Right atrium auricular region (tissue), 2 donors: Measurements from ENCODE around the gene NCOA3. TPM values are rescaled to one million over a fixed set of nuclear protein-coding genes. Genes with fewer than 3 reads are reported as not detected.

ENCODE experiments used
- DNase-seq: peaks from one replicate; pipeline ENCODE4 v3.0.0-alpha.2; 2019; ENCODE audit warnings: low spot score
- H3K27ac ChIP-seq, 2 donors: fragments of 200-600 bp; sonication (generic); 1 replicate in 1 of 2; 2 replicates in 1 of 2; pipeline ENCODE4 v1.5.1; 2016 to 2019
- H3K27me3 ChIP-seq, 2 donors: fragments of 200-600 bp; sonication (generic); one replicate each; pipeline versions ENCODE4 v1.5.1 to v1.6.0; 2017 to 2019
- H3K36me3 ChIP-seq: fragments of 200-600 bp; sonication (generic); one replicate; pipeline ENCODE4 v1.5.1; 2016
- H3K4me1 ChIP-seq, 2 donors: fragments of 200-600 bp; sonication (generic); one replicate each; pipeline versions ENCODE4 v1.5.1 to v1.6.0; 2017 to 2019
- H3K4me3 ChIP-seq, 2 donors: fragments of 200-600 bp; sonication (generic); 1 replicate in 1 of 2; 2 replicates in 1 of 2; pipeline ENCODE4 v1.5.1; 2017 to 2019; ENCODE audit warnings: mild to moderate bottlenecking in 1 of 2, moderate library complexity in 1 of 2
- H3K9me3 ChIP-seq, 2 donors: fragments of 200-600 bp; sonication (generic); one replicate each; pipeline ENCODE4 v1.5.1; 2019
- CTCF ChIP-seq, 2 donors: fragments of 200-600 bp; sonication (generic); IDR thresholded peaks; one replicate each; pipeline ENCODE4 v1.5.1; 2019; ENCODE audit warnings: antibody characterized with exemption in 2 of 2
- total RNA-seq, 2 donors: library from RNA; depleted of rRNA; stranded (reverse); fragments of >200 nt; gene quantifications; one replicate each; pipeline ENCODE4 v1.1.0, GENCODE V29; 2016

Gene NCOA3
- total RNA-seq, 2 donors from 2014 or later = 24.1 to 27.4 TPM

GRCh38 chr20:47598911-47599744 is 97.4 kb downstream of the NCOA3 start:
- Histone ChIP-seq H3K4me1 (no peaks in the 10 kb centered on the region), H3K27ac (no peak overlapping the region), H3K9me3 (no peaks in the 10 kb centered on the region), H3K4me3 (no peak overlapping the region), H3K36me3 (no peaks in the 10 kb centered on the region), H3K27me3 (no peaks in the 10 kb centered on the region)
- no peak for DNase-seq
- TF ChIP-seq CTCF (IDR thresholded peaks at IDR 0.05) = no peak

DNA sequence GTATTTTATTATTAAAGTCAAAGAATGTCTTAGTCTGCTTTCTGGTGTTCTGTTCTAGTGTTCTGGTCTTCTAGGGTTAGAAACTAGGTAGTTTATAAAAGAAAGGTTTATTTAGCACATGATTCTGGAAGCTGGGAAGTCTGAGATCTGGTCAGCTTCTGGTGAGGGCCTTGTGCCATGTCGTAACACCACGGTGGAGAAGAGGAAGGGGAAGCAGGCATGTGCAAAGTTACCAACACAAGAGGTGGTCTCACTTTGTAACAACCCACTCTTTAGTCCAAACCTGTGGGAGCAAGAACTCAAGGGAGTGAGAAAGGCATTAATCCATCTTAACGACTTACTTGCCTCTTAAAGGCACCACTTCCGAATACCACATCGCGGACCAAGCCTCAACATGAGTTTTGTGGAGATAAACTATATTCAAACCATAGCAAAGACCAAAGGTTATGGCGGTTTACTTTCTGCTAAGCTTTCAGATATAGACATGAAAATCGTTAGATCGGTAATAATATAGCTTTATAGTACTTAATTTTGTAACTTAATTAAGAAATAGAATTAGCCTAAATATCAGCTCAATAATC is 99.4 kb downstream of the NCOA3 start:
- no peaks in the 10 kb centered on the region for H3K27me3 ChIP-seq
- no peaks in the 10 kb centered on the region for H3K36me3 ChIP-seq
- H3K4me3 ChIP-seq = no peak overlapping the region
- H3K4me1 ChIP-seq = no peaks in the 10 kb centered on the region
- no peak overlapping the region for H3K27ac ChIP-seq
- H3K9me3 ChIP-seq = no peaks in the 10 kb centered on the region
- no peak for DNase-seq
- TF ChIP-seq CTCF (IDR thresholded peaks at IDR 0.05) = no peak

- DNase-seq = no peak
- Histone ChIP-seq H3K27ac (no peak overlapping the region), H3K36me3 (no peaks in the 10 kb centered on the region), H3K4me3 (no peak overlapping the region), H3K4me1 (peaks cover 0 to 8% of the 10 kb centered on the region in 2 donors), H3K9me3 (no peaks in the 10 kb centered on the region), H3K27me3 (no peaks in the 10 kb centered on the region)
- no peak for TF ChIP-seq CTCF (IDR thresholded peaks at IDR 0.05)
Measured at GRCh38 chr20:47603260-47603659, 101.6 kb downstream of the NCOA3 start.

DNA sequence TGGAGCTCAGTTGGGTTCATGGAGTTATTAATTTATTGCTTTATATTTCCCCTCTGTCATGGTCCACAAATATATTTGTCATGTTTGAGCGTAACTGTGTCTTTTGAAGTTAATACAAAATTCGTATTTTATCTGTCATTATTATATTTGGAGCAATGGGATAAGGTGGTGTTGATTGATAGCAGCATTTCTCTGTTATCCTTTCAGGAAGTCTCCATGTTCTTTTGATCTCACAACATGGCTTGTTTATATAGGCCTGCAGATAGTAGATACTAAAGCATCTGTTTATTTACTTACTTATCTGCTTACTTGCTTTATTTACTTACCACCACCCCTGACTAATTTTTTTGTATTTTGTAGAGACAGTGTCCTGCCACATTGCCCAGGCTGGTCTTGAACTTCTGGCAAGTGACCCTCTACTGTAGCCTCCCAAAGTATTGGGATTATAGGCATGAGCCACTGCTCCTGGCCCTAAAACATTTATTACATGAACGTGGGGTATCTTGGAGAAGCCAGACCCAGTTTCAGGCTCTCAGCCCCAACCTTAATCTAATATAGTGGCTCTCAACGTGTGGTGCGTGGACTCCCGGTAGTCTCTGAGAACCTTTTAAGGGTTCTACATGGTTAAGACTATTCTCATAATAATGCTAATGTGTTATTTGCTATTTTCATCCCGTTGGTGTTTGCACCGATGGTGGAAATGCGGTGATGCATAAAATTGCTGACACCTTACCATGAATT is 104.2 kb downstream of the NCOA3 start:
- no peaks in the 10 kb centered on the region for H3K36me3 ChIP-seq
- no peaks in the 10 kb centered on the region for H3K9me3 ChIP-seq
- H3K4me3 ChIP-seq = no peak overlapping the region
- no peak for TF ChIP-seq CTCF (IDR thresholded peaks at IDR 0.05)
- H3K4me1 ChIP-seq = peaks cover 0 to 19% of the 10 kb centered on the region in 2 donors
- DNase-seq = no peak
- no peaks in the 10 kb centered on the region for H3K27me3 ChIP-seq
- H3K27ac ChIP-seq = no peak overlapping the region

DNA sequence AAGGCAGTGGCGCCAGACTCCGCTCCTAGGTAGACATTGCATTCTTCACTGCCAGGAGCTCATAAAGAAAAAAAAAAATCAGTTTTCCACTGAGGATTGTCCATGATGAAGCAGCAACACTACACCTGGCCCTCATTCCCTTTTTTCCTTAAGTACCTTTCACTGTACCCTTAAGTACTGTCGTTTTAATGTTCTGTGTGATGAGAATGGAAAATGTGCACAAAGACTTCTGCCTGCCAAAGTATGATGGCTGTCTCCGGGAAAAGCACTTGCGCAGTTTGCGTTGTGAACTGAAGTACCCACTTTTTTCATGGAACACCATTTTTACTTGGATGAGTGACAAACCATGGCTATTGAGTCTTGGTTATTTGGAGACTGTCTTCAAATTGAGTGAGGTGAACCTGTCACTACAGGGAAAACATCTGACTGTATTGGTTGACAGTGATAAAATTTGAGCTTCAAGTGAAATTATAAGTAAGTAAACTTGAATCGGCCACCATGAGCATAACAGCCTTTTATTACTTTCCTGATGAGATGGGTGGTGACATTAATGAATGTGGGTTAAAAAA is 104.8 kb downstream of the NCOA3 start:
- Histone ChIP-seq H3K9me3 (no peaks in the 10 kb centered on the region), H3K36me3 (no peaks in the 10 kb centered on the region), H3K4me1 (peaks cover 0 to 25% of the 10 kb centered on the region in 2 donors), H3K27me3 (no peaks in the 10 kb centered on the region), H3K4me3 (no peak overlapping the region), H3K27ac (no peak overlapping the region)
- no peak for DNase-seq
- TF ChIP-seq CTCF (IDR thresholded peaks at IDR 0.05) = no peak
